Endothelial cell of umbilical vein (primary cell): Measurements from ENCODE around the gene SERPINA12.

ENCODE experiments used
- EZH2 ChIP-seq: IDR thresholded peaks from 2 replicates; pipeline ENCODE4 v1.6.1; 2012; ENCODE audit warnings: borderline replicate concordance, low read depth, mild to moderate bottlenecking, moderate library complexity, low read length, inconsistent platforms; ENCODE audit not compliant: severe bottlenecking
- FOS ChIP-seq: IDR thresholded peaks from 2 replicates; pipeline ENCODE4 v1.6.1; 2011; ENCODE audit warnings: mild to moderate bottlenecking, low read length, moderate library complexity, borderline replicate concordance; ENCODE audit not compliant: insufficient read depth
- GATA2 ChIP-seq: IDR thresholded peaks from 2 replicates; pipeline ENCODE4 v1.7.0; 2011; ENCODE audit warnings: low read depth, mild to moderate bottlenecking, moderate library complexity, mixed read lengths, low read length; ENCODE audit not compliant: insufficient read length, insufficient read depth
- JUN ChIP-seq: IDR thresholded peaks from 2 replicates; pipeline ENCODE4 v1.6.1; 2011; ENCODE audit warnings: borderline replicate concordance, low read depth; ENCODE audit not compliant: insufficient read length, insufficient read depth
- MYC ChIP-seq: IDR thresholded peaks from one replicate; pipeline ENCODE4 v1.6.1; 2011; ENCODE audit warnings: mild to moderate bottlenecking, low read depth, low read length
- POLR2A ChIP-seq: IDR thresholded peaks from 2 replicates; pipeline ENCODE4 v1.6.1; 2012; ENCODE audit warnings: low read depth, mild to moderate bottlenecking, control low read depth, low read length
- POLR2AphosphoS5 ChIP-seq: IDR thresholded peaks from 2 replicates; pipeline ENCODE4 v1.6.1; 2012; ENCODE audit warnings: low read depth, mild to moderate bottlenecking, control low read depth, low read length, moderate library complexity; ENCODE audit not compliant: insufficient read depth
- TF ChIP-seq, protein P1 (sequence below): IDR thresholded peaks from 2 replicates; pipeline ENCODE4 v1.6.1; 2011; ENCODE audit not compliant: insufficient read depth, insufficient read length
- TF ChIP-seq, protein P2 (sequence below), 2 donors: IDR thresholded peaks; 1 replicate in 1 of 2; 2 replicates in 1 of 2; pipeline ENCODE4 v1.5.1; 2011; ENCODE audit warnings: low read length in 2 of 2, mild to moderate bottlenecking in 2 of 2, moderate library complexity in 2 of 2, control low read depth in 1 of 2, inconsistent platforms in 1 of 2, low read depth in 1 of 2; ENCODE audit not compliant: insufficient read depth in 1 of 2; ENCODE audit errors: extremely low read depth in 1 of 2

DNA sequence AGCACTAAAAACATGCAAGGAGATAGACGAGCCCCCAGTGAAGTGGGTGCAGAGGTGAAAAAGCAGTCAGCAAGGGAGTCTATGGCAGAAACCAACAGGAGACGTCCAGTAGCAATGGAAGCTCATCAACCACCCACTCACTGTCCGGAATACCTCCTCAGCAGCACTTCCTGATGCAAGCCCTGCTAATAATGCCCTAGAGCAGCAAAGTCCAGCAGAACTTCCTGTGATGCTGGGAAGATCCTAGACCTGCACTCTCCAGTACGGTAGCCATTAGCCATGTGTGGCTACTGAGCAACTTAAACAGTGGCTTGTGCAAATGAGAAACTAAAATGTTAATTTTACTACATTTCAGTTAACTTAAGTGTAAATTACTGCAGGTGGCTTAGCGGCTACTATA, 44.2 kb downstream of the SERPINA12 start:
- TF ChIP-seq EZH2 (no peak), POLR2A (no peak), POLR2AphosphoS5 (no peak), MYC (no peak), GATA2 (no peak), JUN (no peak), FOS (no peak)
- TF ChIP-seq, protein P1, sequence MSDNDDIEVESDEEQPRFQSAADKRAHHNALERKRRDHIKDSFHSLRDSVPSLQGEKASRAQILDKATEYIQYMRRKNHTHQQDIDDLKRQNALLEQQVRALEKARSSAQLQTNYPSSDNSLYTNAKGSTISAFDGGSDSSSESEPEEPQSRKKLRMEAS, result no peak
- TF ChIP-seq, protein P2, sequence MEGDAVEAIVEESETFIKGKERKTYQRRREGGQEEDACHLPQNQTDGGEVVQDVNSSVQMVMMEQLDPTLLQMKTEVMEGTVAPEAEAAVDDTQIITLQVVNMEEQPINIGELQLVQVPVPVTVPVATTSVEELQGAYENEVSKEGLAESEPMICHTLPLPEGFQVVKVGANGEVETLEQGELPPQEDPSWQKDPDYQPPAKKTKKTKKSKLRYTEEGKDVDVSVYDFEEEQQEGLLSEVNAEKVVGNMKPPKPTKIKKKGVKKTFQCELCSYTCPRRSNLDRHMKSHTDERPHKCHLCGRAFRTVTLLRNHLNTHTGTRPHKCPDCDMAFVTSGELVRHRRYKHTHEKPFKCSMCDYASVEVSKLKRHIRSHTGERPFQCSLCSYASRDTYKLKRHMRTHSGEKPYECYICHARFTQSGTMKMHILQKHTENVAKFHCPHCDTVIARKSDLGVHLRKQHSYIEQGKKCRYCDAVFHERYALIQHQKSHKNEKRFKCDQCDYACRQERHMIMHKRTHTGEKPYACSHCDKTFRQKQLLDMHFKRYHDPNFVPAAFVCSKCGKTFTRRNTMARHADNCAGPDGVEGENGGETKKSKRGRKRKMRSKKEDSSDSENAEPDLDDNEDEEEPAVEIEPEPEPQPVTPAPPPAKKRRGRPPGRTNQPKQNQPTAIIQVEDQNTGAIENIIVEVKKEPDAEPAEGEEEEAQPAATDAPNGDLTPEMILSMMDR (IDR thresholded peaks at IDR 0.05; ENCODE audit: extremely low read depth in 1 of 2, insufficient read depth in 1 of 2, low read depth in 1 of 2, low read length in 2 of 2), result no peak
